Activated naive CD4-positive, alpha-beta T cell treated with Interleukin-2 at 50 U/mL for 16 hours (primary cell): ENCODE measurements around the gene CD82.
A peak's percentile ranks its signal among the peaks of the same experiment; 100 is the strongest.
"Not testable (repeated sequence)": the region's sequence is repeated elsewhere in the genome, so short reads cannot be mapped to it uniquely, and the experiment has no call there.

Source experiments
- DNase-seq: peaks from one replicate; pipeline ENCODE4 v3.0.0-alpha.2; 2020

CD82 gene

DNA sequence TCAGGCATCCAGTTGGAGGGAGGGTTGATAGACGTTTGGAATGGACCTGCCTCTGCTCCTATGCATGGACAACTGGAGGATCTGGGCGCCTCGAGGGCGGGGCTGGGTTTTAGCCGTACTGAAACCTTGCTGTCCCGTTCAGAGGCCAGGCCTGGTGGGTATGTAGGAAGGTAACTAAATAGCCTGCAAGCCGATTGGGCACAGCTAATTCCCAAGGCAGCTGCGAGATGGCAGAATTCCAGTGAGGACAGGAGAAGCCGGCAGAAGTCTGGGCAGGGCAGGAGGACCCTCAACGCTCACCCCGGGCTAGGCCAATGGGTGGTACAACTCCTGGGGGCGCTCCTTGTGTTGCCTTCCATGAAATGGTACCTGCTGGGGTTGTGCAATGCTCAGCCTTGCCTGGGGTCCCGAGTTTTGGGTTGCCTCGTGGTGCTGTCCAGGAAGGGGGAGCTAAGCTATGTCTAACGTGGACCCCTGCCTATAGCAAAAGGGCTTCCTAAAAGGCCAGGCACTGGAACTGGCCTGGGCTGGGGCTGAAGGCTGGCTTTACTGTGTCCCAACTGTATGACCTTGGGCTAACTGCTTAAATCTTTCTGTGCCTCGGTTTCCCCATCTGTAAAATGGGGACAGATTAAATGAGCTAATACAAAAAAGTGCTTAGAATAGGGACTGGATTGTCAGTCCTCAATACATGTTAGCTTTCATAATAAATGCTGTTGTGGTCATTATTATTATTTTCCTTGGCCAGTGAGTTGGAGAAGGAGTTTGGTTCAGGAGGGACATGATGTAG lies 30.1 kb upstream of the CD82 start:
- no peak for DNase-seq

DNA sequence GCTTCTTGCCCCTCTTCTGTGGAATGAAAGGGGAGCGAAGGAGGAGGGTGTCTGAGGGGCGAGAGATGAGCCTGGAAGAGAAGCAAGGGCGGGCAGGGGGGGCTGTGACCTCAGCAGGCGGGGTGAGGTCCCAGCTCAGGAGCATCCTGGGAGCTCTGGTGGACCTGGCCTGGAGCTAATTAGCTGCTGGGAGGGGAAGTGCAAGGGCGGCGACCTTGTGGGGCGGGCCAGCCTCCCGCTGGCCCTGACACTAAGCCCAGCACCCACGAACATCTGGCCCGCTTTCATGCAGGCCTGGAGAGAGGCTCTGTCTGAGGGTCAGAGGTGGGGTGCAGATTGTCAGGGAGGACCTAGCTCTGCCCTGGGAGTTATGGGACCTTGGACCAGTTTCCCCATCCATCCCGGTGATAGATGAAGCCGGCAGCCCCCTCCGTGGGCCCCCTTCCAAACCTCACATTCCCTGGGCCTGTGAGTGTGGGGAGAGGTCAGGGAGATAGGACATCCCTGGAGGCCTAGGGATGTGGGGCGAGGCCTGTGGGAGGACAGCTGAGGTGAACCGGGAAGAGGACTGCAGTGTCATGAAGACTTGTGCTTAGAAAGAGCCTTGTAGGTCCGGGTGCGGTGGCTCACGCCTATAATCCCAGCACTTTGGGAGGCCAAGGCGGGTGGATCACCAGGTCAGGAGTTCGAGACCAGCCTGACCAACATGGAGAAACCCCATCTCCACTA lies 28.5 kb upstream of the CD82 start:
- no peak for DNase-seq

DNA sequence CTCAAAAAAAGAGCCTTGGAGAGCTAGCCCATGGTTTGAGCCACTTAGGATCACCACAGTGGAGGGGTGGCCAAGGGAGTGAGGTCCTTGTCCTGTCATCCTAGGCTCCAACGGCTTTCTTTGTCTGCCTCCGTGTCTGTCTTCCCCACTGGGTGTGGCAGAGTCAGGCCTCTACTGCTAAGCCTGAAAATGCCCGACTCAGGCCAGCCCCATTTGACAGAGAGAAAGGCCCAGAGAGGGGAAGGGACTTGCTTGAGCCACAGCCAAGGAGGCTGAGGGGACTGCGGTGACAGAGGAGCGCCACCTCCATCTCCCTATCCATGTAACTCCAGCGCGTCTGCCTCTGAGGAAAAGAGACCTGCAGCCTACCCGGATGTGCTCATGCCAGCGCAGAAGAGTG lies 27.8 kb upstream of the CD82 start:
- DNase-seq, result no peak

DNA sequence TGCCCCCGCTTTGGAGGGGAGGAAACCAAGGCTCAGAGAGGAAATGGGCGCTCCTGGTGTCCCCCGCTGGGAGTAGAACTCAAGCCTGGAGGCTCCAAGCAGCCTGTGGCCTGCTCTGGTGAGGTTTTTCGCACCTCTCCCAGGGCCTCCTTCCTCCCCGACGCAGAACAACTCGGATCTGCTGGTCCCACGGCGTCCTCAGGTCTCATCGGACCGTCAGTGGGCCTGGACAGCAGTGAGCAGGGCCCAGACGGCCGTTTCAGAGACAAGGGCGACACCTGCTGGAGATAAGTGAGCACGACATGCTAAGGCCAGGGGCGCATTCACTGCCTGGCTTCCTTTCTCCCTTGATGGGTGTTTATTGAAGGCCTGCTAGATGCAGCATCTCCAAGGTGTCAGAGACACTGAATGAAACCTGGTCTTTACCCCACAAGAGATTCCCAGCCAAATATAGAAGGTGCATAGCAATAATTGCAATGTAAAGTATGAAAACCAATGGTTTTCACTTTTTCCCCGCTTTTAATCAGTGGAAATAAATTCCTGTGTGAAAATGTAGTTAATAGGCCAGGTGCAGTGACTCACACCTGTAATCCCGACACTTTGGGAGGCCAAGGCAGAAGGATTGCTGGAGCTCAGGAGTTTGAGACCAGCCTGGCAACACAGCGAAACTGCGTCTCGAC lies 26.9 kb upstream of the CD82 start:
- DNase-seq, result peak; percentile 77

DNA sequence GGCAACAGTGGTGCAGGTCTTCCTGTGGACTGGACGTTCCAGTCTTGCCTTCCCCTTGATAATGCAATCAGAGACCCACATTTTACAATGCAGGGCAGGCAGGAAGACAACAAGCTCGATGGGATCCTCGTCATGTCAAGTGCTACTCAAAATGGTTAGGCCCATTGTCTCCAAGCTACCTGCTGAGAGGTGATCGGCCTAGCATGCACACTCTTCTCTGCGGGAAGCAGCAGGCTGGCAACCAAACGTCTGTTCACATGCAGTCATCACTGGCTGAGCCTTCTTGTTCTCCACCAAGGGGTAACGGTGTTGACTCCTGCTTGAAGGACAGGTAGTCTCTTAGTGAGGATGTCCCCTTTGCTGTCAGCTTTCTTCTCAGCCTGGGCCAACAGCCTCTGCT lies 25.5 kb upstream of the CD82 start:
- no peak for DNase-seq

DNA sequence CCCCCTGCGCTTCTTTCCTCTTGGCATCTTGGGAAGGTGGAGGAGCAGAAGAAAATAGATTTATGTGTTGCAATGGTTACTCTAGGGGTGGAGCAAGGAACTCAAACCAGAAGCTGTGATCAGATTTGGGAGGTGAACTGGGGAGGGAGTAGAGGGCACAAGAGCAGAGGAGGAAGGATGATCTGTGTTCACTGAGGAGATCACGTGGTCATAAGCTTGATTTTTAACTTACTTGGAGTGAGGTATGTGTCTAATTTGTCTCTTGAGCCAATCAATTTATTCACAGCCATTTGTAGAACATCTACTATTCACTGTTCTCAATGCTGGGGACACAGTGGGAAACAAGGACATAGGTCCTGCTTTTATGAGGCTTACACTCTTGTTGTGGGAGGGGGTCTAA lies 24.8 kb upstream of the CD82 start:
- DNase-seq, result no peak

DNA sequence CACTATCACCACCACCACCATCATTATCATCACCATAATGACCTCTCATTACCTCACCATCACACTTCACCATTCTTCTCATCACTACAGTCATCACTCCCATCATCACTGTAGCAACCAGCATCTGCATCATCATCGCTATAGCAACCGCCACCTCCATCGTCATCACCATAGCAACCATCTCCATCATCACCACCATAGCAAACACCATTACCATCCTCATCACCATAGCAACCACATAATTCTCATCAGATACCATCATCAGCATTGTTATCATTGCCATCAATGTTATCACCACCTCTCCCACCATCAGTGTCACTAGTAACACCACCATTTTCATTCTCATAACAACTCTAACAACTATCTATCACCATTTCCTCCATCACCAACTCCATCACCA lies 23.1 kb upstream of the CD82 start:
- no peak for DNase-seq

DNA sequence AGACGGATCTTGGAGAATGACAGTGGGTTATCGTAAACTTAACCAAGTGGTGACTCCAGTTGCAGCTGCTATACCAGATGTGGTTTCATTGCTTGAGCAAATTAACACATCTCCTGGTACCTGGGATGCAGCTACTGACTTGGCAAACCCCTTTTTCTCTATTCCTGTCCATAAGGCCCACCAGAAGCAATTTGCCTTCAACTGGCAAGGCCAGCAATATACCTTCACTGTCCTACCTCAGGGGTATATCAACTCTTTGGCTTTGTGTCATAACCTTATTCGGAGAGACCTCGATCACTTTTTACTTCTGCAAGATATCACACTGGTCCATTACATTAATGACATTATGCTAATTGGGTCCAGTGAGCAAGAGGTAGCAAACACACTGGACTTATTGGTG lies 18.5 kb upstream of the CD82 start:
- not testable (repeated sequence) for DNase-seq

DNA sequence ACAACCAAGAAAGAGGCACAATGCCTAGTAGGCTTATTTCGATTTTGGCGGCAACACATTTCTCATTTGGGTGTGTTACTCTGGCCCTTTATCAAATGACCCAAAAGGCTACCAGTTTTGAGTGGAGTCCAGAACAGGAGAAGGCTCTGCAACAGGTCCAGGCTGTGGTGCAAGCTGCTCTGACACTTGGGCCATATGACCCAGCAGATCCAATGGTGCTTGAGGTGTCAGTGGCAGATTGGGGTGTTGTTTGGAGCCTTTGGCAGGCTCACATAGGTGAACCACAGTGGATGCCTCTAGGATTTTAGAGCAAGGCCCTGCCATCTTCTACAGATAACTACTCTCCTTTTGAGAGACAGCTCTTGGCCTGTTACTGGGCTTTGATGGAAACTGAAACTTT lies 17.9 kb upstream of the CD82 start:
- not testable (repeated sequence) for DNase-seq

DNA sequence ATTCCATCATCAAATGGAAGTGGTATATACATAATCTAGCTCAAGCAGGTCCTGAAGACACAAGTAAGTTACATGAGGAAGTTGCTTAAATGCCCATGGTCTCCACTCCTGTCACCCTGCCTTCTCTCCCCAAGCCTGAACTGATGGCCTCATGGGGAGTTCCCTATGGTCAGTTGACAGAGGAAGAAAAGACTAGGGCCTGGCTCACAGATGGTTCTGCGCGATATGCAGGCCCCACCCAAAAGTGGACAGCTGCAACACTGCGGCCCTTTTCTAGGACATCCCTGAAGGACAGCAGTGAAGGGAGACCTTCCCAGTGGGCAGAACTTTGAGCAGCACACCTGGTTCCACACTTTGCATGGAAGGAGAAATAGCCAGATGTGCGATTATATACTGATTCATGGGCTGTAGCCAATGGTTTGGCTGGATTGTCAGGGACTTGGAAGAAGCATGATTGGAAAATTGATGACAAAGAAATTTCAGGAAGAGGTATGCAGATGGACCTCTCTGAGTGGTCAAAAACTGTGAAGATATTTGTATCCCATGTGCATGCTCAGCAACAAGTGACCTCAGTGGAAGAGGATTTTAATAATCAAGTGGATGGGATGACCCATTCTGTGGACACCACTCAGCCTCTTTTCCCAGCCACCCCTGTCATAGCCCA lies 17.3 kb upstream of the CD82 start:
- DNase-seq, result no peak

DNA sequence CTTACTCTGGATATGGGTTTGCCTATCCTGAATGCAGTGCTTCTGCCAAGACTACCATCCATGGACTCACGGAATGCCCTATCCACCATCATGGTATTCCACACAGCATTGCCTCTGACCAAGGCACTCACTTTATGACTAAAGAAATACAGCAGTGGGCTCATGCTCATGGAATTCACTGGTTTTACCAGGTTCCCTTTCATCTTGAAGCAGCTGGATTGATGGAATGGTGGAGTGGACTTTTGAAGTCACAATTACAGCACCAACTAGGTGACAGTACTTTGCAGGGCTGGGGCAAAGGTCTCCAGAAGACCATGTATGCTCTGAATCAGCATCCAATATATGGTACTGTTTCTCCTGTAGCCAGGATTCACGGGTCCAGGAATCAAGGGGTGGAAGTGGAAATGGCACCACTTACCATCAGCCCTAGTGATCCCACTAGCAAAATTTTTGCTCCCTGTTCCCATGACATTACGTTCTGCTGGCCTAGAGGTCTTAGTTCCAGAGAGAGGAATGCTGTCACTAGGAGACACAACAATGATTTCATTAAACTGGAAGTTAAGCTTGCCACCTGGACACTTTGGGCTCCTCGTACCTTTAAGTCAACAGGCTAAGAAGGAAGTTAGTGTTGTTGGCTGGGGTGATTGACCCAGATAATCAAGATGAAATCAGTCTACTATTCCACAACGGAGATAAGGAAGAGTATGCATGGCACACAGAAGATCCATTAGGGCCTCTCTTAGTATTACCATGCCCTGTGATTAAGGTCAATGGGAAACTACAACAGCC lies 16.3 kb upstream of the CD82 start:
- not testable (repeated sequence) for DNase-seq

DNA sequence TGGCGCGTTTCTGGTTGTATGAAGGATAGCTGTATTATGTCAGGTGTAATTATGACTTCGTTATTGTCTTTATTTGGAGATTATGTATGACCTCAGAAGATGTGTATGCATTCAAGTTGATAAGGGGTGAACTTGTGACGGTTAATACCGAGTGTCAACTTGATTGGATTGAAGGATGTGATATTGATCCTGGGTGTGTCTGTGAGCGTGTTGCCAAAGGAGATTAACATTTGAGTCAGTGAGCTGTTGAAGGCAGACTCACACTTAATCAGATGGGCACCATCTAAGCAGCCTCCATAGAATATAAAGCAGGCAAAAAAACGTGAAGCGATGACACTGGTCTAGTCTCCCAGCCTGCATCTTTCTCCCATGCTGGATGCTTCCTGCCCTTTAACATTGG lies 15.3 kb upstream of the CD82 start:
- no peak for DNase-seq

DNA sequence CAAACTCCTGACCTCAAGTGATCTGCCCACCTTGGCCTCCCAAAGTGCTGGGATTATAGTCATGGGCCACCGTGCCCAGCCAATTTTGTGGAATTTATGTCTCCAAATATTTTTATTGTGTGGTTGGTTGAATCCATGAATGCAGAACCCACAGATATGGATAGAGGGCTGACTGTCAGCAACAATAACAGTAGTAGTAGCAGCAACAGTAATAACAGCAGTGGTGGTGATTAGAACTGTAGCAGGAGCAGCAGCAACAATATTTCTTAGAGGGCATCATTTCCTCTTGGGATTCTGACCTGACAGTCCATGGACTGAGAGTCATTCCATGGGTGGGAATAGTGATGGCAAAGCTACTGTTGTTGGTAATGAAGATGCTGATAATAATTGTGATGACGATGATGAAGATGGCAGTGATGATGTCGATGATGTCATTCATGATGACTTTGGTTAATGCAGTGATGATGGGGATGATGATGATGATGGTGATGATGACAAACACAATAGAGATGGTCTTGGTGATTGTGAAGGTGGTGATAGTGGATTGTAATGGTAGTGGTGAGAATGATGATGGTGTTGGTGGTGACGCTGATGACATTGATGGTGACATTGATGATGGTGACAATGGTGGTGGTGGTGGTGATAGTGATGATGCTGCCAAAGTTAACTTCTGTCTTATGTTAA lies 13.9 kb upstream of the CD82 start:
- DNase-seq, result no peak

DNA sequence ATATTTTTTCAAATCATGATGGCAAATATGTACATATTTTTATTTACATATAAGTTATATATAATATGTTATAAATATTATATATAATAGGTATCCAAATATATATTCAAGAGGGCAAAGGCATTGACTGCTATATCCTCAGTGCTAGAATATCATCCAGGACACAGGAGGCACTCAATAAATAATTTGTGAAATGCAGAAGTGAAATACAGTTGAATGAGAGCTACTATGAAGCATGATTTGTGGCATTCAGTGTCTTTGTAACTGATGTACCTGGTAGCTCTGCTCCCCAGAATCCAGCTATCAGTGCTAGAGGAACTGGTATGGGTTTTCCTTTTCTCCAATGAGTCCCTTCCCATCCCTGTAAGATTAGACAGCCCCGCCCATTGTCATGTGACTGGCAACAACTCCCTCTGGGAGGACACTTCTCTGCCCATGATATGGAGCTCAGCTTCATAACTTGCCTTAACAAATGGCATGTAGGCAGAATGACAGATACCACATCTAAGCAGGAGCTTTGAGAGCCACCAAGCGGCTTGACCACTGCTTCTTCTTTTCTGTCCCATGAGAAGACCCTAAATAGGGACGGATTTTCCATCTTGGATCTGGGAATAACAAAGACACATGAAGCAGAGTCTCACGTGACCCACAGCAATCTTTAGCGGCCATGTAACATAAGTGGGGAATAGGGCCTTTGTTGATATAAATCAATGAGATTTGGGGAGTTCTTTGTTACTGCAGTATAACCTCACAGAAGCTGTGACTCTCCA lies 10.2 kb upstream of the CD82 start:
- DNase-seq, result no peak

DNA sequence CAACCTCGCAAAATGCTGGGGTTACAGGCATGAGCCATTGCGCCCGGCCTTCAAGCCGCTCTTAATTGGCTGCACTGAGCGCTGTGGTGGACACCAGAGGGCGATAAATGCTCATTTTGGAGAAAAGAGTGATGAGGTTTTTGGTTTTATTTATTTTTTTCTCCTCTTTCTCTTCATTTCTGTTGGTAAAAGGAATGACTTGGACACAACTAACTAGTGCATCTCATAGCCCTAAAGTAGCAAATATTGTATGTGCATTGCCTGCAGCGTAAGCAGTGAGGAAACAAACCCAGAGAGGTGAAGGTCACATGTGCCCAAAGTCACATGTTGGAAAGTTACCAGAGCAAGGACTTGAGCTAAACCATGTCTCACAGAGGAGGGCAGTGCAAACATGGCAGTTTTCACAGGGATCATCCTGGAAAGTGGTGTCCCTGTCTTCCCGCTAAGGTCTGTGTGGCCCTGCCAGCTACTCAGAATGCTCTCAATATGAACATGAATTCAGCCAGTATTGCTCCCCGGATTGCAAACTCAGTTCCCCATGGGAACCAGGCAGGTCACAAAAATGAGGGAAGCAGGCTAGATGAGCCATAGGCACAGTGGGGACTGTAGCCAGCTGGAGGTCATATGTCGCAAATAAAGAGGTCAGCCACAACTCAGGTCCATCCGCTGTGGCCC lies 8.6 kb upstream of the CD82 start:
- DNase-seq, result peak; percentile 75

DNA sequence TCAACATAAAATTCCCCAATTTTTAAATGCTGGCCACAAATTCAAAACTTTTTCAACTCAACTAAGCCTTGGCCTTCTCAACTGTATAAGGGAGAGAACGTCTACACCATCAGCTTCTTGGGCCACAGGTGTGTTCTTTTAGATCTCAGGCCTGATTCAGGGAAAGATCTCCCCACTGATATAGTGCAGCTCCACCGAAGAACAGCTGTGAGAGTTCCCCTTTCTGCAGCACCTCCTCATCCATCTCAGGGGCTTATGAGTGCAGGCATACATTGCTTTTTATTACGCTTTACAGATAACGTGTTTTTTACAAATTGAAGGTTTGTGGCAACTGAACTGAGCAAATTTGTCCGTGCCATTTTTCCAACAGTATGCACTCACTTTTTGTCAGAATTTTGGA lies 8.0 kb upstream of the CD82 start:
- no peak for DNase-seq

DNA sequence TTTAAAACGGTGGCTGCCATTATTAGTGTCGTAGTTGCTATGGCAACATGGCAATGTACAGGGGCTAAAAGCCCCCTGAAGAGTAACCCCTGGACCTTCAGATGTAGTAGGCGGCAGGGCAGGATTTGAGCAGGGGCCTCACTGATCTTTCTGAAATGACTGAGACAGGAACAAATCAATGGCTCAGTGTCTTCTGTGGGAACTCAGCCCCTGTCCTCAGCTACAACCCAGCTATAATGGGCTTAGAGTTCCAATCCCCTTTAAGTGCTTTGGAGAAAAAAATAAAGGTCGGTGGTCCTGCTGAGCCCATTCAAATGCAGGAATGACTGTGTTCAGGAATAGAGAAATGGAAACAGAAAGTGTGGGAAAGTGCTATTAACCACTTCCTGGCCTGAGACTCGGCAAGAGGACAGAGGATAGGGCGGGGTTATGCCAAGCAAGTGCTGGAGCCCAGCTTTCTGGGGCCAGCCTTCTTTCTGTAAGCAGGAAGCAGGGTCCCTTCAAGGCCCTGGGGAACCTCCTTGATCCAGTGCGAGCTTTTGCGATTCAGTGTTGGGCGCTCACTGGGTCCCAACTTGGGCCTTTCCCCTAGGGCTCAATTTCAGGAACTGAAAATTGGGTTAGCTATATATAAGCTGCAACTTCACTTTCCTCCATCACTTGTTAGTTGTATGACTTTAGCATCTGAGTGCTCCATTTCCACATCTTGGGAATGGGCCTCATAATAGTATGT lies 6.1 kb upstream of the CD82 start:
- no peak for DNase-seq

DNA sequence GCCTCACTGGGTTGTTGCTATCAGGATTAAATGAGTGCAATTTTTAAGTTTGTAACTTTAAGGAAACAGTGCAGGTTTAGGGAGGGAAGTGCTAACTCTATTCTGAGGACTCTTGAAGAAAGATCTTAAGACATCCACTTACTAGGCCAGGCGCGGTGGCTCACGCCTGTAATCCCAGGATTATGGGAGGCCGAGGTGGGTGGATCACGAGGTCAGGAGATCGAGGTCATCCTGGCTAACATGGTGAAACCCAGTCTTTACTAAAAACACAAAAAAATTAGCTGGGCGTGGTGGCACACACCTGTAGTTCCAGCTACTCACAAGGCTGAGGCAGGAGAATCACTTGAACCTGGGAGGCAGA lies 5.5 kb upstream of the CD82 start:
- DNase-seq, result not testable (repeated sequence)

DNA sequence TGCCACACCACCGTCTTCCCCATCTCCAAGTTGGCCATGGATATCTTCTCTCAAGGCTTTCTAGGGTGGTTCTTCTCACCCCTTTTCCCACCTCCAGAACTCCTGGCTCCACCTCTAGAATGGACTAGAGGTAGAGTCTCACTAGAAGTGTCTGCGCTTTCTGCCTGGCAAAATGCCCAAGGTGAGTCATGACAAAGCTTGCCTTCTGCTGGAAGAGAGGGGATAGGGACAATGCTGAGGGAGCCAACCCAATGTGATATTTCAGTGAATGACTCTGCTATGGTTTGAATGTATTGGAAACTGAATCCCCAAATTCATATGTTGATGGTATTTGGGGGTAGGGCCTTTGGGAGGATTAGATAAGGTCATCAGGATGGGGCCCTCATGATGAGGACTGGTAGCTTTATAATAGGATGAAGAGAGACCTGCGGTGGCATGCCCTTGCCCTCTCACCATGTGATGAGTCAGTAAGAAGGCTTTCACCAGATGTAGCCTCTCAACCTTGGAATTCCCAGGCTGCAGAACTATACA lies 4.1 kb upstream of the CD82 start:
- DNase-seq, result no peak
